T47D (cell line): ENCODE results near the gene MSH2.
"Not testable (repeated sequence)": the region's sequence is repeated elsewhere in the genome, so short reads cannot be mapped to it uniquely, and the experiment has no call there.

ENCODE experiments used
- DNase-seq, 2 experiments: peaks; one replicate each; pipeline versions ENCODE4 v3.0.0 to v3.0.0-alpha.2; 2011 to 2012; ENCODE audit warnings: low read depth in 1 of 2, low spot score in 1 of 2
- JUND ChIP-seq: IDR thresholded peaks from 2 replicates; pipeline ENCODE4 v1.6.1; 2012; ENCODE audit warnings: low read depth
- in situ Hi-C: cut with HindIII; loops from 2 replicates; pipeline ENCODE4 v1.10.0; 2016; ENCODE audit warnings: low sequenced_read_pairs, low pct_unique_long_range_greater_than_20kb

MSH2 gene

DNA sequence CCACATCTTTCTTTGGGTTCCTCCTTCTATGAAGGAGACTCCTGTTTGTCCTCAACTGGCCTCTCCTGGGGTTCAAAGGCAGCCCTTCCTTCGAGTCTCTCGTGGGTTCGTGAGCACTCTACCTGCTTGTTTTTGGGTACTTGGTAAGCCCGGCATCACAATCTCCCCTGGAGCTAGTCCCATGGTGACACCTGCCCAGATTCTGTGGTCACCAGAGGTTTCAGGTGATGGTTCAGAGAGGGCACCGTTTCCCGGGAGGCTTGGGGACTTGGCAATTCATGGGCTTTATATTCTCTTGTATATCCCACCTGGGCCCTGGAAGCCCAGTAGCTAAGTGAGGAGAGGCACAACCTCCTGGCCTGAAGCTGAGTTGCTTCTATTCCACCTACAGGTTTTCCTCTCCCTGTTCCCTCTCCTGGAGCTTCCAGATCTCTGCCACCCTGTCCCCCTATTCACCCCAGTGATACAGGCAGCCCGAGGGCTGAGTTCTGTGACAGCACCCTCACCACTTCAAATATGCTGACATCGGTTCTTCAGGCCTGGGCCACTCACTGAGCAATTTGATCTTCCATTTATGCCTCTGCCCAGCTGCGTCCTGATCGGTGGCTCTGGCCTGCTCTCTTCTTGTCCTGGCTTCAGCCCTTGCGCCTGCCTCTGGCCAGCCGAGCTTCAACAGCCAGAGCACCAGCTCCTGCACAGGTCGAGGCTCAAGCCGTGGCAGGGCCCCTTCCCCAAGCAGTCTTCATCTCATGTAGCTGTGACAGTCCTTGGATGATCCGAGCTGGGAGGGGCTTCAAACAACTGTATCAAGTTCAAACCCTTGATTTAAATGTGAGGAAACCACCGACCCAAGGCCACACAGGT, 91.5 kb downstream of the MSH2 start:
- in situ Hi-C loops, result no loop called here
- no peak for TF ChIP-seq JUND
- no peak for DNase-seq

DNA sequence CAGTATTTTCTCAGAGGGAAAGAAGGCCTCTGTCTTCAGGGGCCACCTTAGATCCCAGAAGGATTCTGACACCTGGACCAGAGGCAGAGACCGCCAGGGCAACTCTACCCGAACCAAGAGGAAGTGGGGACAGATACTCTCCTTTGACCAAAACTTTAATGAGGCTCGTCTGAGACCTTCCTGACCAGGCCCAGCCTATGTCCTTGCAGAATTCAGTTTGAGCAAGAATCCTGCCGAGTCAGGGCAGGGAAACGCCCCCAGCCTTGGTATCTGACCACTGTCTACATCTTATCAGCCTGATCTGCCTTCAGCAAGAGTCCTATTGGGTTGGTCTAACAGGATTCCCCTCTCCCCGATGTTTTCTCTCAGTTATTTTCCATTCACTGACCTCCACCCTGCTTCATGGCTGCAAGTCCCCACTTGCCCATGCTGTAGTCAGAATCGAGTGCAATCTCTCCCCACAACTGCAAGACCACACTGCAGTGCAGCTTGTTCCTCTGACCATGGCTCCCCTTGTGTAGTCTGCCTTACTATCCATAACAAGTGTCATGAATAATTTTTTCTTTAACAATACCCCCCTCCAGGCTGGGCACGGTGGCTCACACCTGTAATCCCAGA, 95.0 kb downstream of the MSH2 start:
- no peak for TF ChIP-seq JUND
- DNase-seq, result no peak
- in situ Hi-C loops, result no loop called here

- TF ChIP-seq JUND, result no peak
- DNase-seq, result no peak
- in situ Hi-C loops, result no loop called here
Measured at GRCh38 chr2:47499093-47499492, 96.1 kb downstream of the MSH2 start.

GRCh38 chr2:47499621-47500309, 96.8 kb downstream of the MSH2 start:
- no peak for TF ChIP-seq JUND
- in situ Hi-C loops, result no loop called here
- no peak for DNase-seq

GRCh38 chr2:47501374-47502200, 98.6 kb downstream of the MSH2 start:
- TF ChIP-seq JUND, result no peak
- DNase-seq, result no peak
- in situ Hi-C loops, result no loop called here

- DNase-seq, in situ Hi-C loops: not testable (repeated sequence)
Measured at GRCh38 chr2:47502498-47502897, 99.5 kb downstream of the MSH2 start.

GRCh38 chr2:47503481-47504070, 100.6 kb downstream of the MSH2 start:
- TF ChIP-seq JUND, result no peak
- no peak for DNase-seq
- in situ Hi-C loops, result no loop called here

DNA sequence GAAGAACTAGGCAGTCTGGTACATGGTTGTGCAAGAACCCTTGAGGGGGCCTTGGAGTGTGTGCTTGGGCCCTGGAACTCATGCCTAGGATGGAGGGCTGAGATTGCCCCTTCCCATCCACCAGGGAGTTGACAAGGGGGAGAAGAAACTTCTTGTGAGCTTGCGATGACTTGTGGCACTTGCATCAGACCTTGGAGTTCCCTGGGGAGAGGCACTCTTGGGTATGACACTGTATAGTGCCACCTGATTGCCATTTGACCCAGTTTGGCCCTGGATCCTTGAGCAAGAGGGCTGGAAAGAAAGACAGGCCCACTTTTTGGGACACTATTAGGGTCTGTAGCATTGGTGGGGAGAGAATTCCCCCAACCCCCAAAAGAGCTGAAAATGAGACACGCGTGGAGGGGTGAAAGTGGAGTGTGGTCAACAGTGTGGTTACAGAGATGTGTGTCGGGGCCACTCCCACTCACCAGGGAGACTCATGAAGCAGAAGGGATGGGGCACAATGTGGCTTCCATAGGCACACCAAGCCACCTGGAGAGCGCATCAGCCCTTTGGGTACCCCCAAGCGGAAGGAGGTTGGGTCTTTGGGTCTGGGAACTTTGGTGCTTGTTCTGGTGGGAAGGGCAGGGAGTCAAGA, 101.3 kb downstream of the MSH2 start:
- no peak for DNase-seq
- TF ChIP-seq JUND, result no peak
- in situ Hi-C loops, result no loop called here

DNA sequence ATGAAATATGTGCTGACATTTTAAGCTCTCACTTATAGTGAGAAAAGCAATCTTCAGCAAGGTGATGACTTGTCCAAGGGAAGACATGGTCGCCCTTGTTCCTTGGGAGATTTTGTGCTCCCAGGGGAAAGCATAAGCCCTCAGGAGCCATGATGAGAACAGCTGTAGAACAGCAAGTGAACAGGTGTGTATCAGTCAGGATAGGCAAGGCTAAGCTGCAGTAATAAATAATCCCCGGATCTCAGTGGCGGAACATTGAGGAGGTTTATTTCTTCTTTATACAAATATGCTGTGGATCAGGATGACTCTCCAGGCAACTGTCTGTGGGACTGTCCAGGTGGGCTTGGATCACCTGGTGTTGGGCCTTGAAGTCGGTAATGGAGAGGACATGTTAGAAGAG, 103.1 kb downstream of the MSH2 start:
- DNase-seq, result no peak
- no peak for TF ChIP-seq JUND
- in situ Hi-C loops, result no loop called here

DNA sequence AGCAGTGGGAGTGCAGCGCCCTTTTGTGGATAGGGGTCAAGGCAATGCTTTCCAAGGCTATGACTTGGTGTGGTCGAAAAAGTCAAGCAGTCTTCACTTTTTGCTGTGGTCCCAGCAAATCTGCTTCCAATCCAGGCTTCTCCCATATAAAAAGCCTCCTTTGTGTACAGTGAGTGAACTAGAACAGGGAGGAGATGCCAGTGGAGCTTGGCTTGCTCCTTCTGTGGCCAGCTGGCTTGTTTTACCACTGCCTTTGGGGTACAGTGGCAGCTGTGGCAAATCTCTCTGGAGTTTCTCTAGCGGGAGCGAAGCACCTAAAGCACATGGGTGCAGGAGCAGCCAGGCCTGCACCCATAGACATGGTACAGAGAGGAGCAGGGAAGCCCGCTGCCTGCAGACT, 103.5 kb downstream of the MSH2 start:
- DNase-seq, result no peak
- no peak for TF ChIP-seq JUND
- in situ Hi-C loops, result no loop called here

DNA sequence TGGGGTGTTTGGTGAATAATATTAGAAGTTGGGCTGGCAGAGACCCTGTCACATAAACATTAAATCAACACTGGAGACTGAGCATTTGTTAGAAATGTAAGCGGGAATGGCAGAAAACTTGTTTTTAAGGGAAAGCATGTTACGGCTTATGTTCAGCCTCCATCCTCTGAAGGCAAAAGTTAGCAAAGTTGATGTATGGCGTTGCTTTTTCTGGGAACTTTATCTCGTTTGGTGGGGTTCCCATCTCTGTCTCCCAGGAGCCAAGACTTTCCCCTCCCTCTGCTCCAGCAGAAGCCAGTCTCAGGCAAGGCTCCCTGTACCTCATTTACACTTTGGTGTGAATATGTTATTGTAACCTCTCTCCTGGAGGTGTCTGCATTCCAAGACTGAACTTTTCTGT, 105.1 kb downstream of the MSH2 start:
- in situ Hi-C loops, result no loop called here

GRCh38 chr2:47508641-47509040, 105.7 kb downstream of the MSH2 start:
- no peak for DNase-seq
- in situ Hi-C loops, result no loop called here
- no peak for TF ChIP-seq JUND

More for the DNA sequence above, 105.1 kb downstream of the MSH2 start:
- TF ChIP-seq JUND, result no peak
- no peak for DNase-seq
